Cortex of kidney (tissue), 1 donor: ENCODE results near the gene SLFN14.
"Not testable (repeated sequence)": the region's sequence is repeated elsewhere in the genome, so short reads cannot be mapped to it uniquely, and the experiment has no call there.

Source experiments
- DNase-seq: peaks from one replicate; lab custom pipeline; 2025; lab: John Stamatoyannopoulos, UW

SLFN14 gene

DNA sequence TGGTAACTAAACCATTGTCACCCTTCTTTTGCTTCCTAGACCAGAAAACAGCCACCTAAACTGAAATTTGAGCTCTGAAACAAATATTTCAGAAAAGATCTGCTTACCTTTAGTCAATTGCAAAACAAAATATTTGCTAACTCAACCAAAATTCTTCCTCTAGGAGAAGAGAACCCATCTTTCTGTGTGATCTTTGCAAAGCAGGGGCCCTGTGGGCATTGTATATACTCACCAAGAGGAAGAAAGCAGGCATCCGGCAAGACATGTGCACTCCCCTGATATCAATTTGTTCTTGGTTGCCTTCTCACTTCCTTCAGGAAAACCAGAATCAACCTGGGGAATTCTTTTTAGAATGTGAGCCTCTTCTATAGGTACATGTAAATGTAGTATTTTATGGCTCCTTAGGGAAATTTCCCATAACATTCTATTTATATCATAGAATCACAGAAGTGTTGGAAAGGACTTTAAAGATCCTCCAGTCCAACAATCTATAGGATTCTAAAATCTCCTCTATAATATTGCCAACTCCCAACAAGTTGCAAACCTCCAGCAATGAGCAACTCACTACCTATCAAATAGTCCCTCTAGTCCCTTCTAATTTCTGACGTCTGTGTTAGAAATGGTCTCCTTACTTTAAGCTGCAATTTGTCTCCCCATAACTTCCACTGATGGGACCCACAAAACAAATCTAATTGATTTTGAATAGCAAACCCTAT is 966 bp downstream of the SLFN14 start:
- DNase-seq = no peak

GRCh38 chr17:35557353-35557752 is 3.3 kb downstream of the SLFN14 start:
- no peak for DNase-seq

DNA sequence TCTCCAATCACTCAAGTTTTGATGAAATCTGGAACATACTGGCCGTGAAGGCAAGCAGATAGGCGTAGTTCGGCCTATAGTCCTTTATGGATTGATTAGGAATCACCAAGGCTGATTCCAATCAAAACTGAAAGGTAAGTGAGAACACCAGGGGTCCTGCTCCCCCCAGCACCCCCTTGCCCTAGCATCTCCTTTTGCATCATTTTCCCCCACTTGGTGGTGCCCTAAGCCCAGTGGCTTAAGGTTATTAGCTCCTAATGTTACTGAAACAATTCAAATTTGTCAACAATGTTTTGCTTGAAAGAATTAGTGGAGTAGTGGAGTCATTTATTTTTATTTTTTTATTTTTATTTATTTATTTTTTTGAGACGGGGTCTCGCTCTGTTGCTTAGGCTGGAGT is 4.9 kb downstream of the SLFN14 start:
- no peak for DNase-seq

DNA sequence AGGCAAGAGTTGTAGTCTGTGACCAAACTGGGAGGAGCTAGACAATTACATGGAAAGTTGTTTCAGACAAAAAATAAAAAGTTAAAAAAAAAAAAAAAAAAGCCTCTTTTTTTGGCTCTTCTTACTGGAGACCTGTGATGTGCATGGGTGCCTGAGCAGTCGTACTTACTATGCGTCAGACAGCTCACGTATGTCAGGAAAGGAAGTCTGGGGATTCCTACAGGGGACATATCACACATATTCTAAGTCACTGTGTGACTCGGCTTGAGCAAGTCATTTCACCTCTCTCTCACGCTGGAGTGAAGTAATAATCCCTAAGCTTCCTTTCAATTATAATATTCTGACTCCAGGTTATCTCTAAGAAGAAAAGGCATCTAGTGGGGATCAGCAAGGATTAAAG is 6.0 kb downstream of the SLFN14 start:
- DNase-seq = no peak

- DNase-seq = no peak
Measured at GRCh38 chr17:35553310-35553709, 7.3 kb downstream of the SLFN14 start.

DNA sequence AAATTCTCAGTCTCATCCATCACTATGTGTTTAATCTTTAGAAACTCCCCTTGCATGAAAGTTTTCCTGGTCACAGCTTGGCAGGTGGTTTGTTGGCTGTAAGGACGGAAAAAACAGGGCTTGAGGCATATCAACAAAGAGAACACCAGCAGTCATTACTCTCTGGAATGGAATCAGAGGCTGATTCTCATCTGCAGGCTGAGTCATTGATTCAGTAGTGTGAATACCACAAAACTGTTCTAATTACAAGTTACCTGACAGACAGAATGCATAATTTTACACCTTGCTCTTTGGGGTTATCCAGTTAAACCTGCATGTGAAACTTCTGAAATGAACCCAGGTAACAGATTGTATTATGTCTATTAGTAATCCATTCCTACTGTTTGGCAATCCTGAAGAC is 11.6 kb downstream of the SLFN14 start:
- no peak for DNase-seq

DNA sequence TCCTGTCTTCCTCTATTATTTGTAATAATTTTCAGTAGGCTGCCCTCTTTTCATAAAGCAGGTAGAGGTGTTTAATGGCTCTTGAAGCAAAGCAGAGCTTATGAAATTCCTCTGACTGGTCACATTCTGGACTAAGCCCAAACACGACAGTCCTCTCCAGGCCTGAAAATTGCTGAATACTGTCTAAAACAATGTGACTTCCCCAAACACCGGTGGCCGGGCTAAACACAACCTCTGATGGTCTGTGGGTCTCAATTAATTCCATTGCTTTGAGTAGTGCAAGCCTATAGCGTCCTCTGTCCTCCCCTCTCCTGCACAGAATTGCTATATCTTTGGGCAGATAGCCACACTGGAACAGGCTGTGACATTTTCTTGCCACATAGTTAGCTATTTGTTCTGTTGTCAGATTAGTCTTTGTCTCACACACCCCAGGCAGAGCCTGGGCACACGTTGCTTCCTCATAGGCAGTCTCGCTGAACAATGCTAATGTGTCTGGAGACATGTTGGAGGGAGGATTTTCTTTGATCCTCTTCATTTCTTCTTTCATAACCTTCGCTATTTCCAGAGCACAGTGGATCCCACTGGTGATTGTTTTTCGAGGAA is 12.3 kb downstream of the SLFN14 start:
- no peak for DNase-seq

DNA sequence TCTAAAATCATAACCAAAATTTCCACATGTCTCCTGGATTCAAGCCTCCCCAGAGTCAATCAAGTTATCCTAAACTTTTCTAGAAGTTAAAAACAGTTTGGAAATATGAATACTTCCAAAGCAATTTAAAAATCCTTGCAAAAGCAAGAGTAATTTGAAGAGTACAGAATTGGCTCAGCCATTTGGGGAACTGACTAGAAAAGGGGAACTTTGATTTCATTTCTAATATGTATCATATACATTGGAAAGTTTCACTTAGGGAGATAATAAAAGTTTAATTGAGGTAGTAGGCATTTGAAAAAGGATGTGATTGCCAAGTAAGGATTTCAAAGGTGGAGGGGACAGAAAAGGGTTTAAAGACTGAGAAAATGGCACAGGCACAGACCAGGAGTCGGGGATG is 14.1 kb downstream of the SLFN14 start:
- DNase-seq = no peak

DNA sequence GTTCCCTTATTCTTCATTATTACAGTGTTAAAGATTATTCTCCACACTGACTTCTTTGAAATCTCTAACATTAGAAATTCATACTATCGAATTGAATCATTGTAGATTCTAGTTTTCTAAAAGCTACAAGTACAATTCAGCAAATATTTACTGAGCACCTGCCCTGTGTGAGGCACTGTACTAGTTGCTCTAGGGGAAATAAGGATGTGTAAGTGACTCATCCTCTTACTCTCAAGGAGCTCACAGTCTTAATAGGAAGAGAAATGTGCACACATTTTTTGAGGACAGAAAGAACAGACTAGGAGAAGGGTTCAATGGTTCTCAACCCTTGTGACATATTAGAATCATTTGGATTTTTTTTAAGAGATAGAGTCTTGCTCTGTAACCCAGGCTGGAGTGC is 15.5 kb downstream of the SLFN14 start:
- no peak for DNase-seq

GRCh38 chr17:35543856-35544255 is 16.8 kb downstream of the SLFN14 start:
- DNase-seq = no peak

- DNase-seq = no peak
Measured at GRCh38 chr17:35542990-35543389, 17.6 kb downstream of the SLFN14 start.

- no peak for DNase-seq
Measured at GRCh38 chr17:35541434-35541833, 19.2 kb downstream of the SLFN14 start.

DNA sequence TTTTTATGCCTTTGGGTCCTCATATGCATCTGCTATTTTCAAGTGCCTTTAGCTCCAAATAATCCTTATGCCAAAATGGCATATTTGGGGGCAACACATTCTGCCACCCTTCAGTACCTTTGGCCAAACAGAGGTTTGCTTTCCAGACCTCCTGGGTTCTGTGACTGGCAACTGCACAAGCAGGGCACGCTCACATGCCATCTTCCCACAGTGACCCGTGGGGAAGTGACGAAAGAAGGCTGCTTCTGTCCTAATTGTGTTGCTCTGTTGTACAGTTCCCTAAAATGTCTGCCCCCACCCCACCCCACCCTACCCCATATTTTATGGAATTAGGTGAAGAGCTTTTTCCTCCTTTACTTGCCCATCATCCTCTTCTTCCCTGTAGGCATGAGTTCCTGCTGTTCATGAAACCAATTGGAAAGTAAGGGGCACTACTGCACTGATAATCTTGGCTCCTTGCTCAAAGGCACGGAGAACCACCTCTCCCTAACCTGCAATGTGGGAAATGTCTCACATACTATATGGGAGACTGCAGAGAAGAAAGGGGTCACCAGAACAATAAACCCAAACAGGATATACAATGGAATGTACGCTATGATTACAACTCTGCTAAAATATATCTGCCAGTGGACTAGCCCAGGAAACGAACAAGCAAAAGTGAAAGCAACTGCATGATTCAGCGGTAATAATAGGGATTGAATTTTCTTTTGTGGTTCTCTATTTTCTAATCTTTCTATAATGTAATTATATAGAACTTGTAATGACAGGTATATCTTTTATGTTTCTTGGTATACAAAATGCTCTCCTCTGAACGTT is 19.8 kb downstream of the SLFN14 start:
- DNase-seq = no peak

GRCh38 chr17:35539659-35540026 is 21.0 kb downstream of the SLFN14 start:
- no peak for DNase-seq

DNA sequence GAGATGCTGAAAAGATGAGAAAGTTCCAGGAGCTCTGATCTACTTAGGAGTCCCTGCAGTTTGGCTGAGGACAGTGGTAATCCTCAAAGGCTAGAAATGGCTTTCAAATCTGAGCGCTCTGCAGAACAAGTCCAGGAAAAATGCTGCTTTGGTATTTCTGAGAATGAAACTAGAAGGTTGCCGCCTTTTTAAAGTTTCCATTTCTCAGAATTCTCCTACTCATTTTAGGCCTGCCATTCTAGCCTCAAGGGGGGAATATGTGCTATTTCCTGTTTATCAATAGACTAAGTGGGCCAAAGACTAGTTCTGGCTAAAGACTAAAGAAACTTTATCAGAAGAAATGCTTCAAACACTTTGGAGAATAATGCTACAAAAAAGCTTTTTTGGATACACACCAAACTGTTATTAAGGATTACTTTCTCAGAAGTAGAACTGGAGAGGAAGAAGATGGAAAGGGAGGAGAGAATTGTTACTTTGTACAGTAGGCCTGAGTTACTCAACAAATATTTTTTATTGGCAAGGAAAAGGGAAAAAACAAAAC is 22.9 kb downstream of the SLFN14 start, which contains the start of gene SLFN12L:
Gene SLFN12L (minus strand): TSS at position 78 of the 541 bp plus-strand sequence. CDS start 15,314 bp downstream, outside the sequence.
- DNase-seq = no peak

DNA sequence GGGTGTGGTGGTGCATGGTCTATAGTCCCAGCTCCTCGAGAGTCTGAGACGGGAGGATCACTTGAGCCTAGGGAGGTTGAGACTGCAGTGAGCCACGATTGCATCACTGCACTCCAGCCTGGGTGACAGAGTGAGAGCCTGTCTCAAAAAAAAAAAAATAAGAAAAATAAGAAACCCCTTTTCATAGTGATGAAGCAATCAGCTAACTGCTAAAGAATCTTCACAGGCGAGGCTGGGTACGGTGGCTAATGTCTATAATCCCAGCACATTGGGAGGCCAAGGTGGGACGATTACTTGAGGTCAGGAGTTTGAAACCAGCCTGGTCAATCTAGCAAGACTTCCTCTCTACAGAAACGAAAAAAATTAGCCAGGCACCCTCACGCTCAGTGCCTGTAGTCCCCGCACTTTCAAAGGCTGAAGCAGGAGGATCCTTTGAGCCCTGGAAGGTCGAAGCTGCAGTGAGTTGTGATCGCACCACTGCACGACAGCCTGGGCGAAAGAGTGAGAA is 23.9 kb downstream of the SLFN14 start:
- DNase-seq = no peak

DNA sequence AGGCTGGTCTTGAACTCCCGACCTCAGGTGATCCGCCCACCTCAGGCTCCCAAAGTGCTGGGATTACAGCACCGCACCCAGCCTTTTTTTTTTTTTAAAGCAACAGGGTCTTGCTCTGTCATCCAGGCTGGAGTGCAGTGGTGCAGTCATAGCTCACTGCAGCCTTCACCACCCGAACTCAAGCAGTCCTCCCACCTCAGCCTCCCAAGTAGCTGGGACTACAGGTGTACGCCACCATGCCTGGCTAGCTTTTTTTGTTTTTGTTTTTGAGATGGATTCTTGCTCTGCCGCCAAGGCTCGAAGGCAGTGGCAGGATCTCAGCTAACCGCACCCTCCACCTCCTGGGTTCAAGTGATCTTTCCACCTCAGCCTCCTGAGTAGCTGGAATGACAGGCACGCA is 25.2 kb downstream of the SLFN14 start:
- DNase-seq = not testable (repeated sequence)

GRCh38 chr17:35534576-35535093 is 26.0 kb downstream of the SLFN14 start:
- no peak for DNase-seq

DNA sequence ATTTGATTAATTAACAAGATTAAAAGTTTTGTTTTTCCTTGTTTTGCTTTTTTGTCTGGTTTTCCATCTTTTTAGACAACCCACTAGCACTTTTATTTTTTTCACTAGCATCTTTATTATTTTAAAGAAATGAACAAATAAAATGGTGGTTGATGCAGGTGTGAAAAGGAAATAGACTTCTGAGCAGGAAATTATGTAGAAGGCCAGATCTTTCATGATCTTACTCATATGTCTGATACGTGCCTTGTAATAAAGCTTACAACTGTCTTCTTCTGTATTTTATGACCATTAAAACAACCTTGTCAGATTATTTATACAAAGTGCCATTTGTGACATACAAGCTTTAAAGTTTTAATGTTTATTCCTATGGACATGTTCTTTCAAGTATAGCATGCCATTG is 29.5 kb downstream of the SLFN14 start:
- DNase-seq = no peak

DNA sequence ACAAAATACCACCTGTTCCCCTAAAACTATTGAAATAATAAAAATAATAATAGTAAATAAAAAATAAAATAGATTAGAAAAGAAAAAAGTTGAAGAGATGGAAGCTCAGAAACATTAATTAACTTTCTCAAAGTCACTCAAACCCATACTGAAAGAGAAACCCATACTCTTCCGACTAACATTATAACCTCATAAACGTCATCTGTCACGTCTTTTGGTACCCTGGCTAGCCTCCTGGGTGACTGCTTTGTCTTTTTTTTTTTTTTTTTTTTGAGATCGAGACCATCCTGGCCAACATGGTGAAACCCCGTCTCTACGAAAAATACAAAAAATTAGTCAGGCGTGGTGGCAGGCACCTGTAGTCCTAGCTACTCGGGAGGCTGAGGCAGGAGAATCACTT is 30.8 kb downstream of the SLFN14 start:
- no peak for DNase-seq

GRCh38 chr17:35529326-35529725 is 31.3 kb downstream of the SLFN14 start:
- not testable (repeated sequence) for DNase-seq

- DNase-seq = no peak
Measured at GRCh38 chr17:35523296-35523695, 37.3 kb downstream of the SLFN14 start.
